ENCODE measurements around the gene ATXN7L2.
"Not testable (repeated sequence)": the region's sequence is repeated elsewhere in the genome, so short reads cannot be mapped to it uniquely, and the experiment has no call there.

ATXN7L2 gene

GRCh38 chr1:109483672-109484518, at the start of gene ATXN7L2:
TSS of gene ATXN7L2 (plus strand) at chr1:109483905. CDS start at chr1:109483954, 49 bp downstream.
- ATAC-seq = peak; percentile 88
- Mint-ChIP-seq H3K27me3 (peaks cover 26% of the 10 kb centered on the region), H3K27ac (peak within 1 kb of the TSS; percentile 92), H3K36me3 (peaks cover 20% of the 10 kb centered on the region), H3K4me1 (peaks cover 30% of the 10 kb centered on the region), H3K4me3 (peak within 1 kb of the TSS; percentile 94), H3K9me3 (no peaks in the 10 kb centered on the region)

- H3K27ac Mint-ChIP-seq = no peak overlapping the region
- ATAC-seq = no peak
- H3K27me3 Mint-ChIP-seq = peaks cover 11% of the 10 kb centered on the region
- no peaks in the 10 kb centered on the region for H3K4me1 Mint-ChIP-seq
- H3K9me3 Mint-ChIP-seq = peaks cover 11% of the 10 kb centered on the region
- H3K4me3 Mint-ChIP-seq = no peak overlapping the region
- H3K36me3 Mint-ChIP-seq = peaks cover 7% of the 10 kb centered on the region
Observed at GRCh38 chr1:109434484-109434883, 49.2 kb upstream of the ATXN7L2 start.

GRCh38 chr1:109438798-109439297, 44.9 kb upstream of the ATXN7L2 start:
- no peaks in the 10 kb centered on the region for H3K4me1 Mint-ChIP-seq
- H3K9me3 Mint-ChIP-seq = peaks cover 6% of the 10 kb centered on the region
- peaks cover 11% of the 10 kb centered on the region for H3K27me3 Mint-ChIP-seq
- H3K27ac Mint-ChIP-seq = no peak overlapping the region
- peak; percentile 81 for ATAC-seq
- peaks cover 7% of the 10 kb centered on the region for H3K36me3 Mint-ChIP-seq
- no peak overlapping the region for H3K4me3 Mint-ChIP-seq

GRCh38 chr1:109441069-109441468, 42.6 kb upstream of the ATXN7L2 start:
- ATAC-seq = no peak

GRCh38 chr1:109443476-109443875, 40.2 kb upstream of the ATXN7L2 start:
- ATAC-seq = no peak
- Mint-ChIP-seq H3K4me1 (no peaks in the 10 kb centered on the region), H3K9me3 (no peaks in the 10 kb centered on the region)

More at GRCh38 chr1:109441069-109441468, 42.6 kb upstream of the ATXN7L2 start:
- Mint-ChIP-seq H3K27me3 (no peaks in the 10 kb centered on the region), H3K4me1 (no peaks in the 10 kb centered on the region), H3K27ac (no peak overlapping the region), H3K4me3 (no peak overlapping the region), H3K36me3 (no peaks in the 10 kb centered on the region), H3K9me3 (no peaks in the 10 kb centered on the region)

GRCh38 chr1:109444346-109444745, 39.4 kb upstream of the ATXN7L2 start:
- no peaks in the 10 kb centered on the region for H3K4me1 Mint-ChIP-seq
- no peaks in the 10 kb centered on the region for H3K36me3 Mint-ChIP-seq
- H3K9me3 Mint-ChIP-seq = no peaks in the 10 kb centered on the region
- no peak for ATAC-seq
- no peak overlapping the region for H3K4me3 Mint-ChIP-seq
- peaks cover 14% of the 10 kb centered on the region for H3K27me3 Mint-ChIP-seq
- no peak overlapping the region for H3K27ac Mint-ChIP-seq

More at GRCh38 chr1:109443476-109443875, 40.2 kb upstream of the ATXN7L2 start:
- H3K27ac Mint-ChIP-seq = no peak overlapping the region
- no peaks in the 10 kb centered on the region for H3K36me3 Mint-ChIP-seq
- peaks cover 11% of the 10 kb centered on the region for H3K27me3 Mint-ChIP-seq
- H3K4me3 Mint-ChIP-seq = no peak overlapping the region

- H3K27ac Mint-ChIP-seq, H3K4me3 Mint-ChIP-seq, H3K4me1 Mint-ChIP-seq, H3K36me3 Mint-ChIP-seq, H3K9me3 Mint-ChIP-seq, ATAC-seq: not testable (repeated sequence)
- peaks cover 32% of the 10 kb centered on the region for H3K27me3 Mint-ChIP-seq
Observed at GRCh38 chr1:109445949-109446695, 37.6 kb upstream of the ATXN7L2 start.

- peaks cover 3% of the 10 kb centered on the region for H3K9me3 Mint-ChIP-seq
- no peak overlapping the region for H3K4me3 Mint-ChIP-seq
- H3K27ac Mint-ChIP-seq = no peak overlapping the region
- ATAC-seq = no peak
- H3K36me3 Mint-ChIP-seq = no peaks in the 10 kb centered on the region
- peaks cover 44% of the 10 kb centered on the region for H3K27me3 Mint-ChIP-seq
- no peaks in the 10 kb centered on the region for H3K4me1 Mint-ChIP-seq
Observed at GRCh38 chr1:109447524-109447923, 36.2 kb upstream of the ATXN7L2 start.

GRCh38 chr1:109454497-109455133, 29.1 kb upstream of the ATXN7L2 start:
- Mint-ChIP-seq H3K27ac (no peak overlapping the region), H3K4me1 (no peaks in the 10 kb centered on the region), H3K9me3 (peaks cover 10% of the 10 kb centered on the region), H3K4me3 (no peak overlapping the region), H3K36me3 (peaks cover 5% of the 10 kb centered on the region), H3K27me3 (peaks cover 49% of the 10 kb centered on the region)
- ATAC-seq = no peak

GRCh38 chr1:109457819-109458218, 25.9 kb upstream of the ATXN7L2 start:
- Mint-ChIP-seq H3K9me3 (peaks cover 6% of the 10 kb centered on the region), H3K36me3 (peaks cover 5% of the 10 kb centered on the region), H3K27ac (no peak overlapping the region), H3K4me1 (no peaks in the 10 kb centered on the region), H3K4me3 (no peak overlapping the region), H3K27me3 (peaks cover 33% of the 10 kb centered on the region)
- ATAC-seq = no peak

- Mint-ChIP-seq H3K36me3 (no peaks in the 10 kb centered on the region), H3K27ac (no peak overlapping the region), H3K4me3 (peak overlapping the region; percentile 5), H3K27me3 (peaks cover 86% of the 10 kb centered on the region), H3K9me3 (no peaks in the 10 kb centered on the region), H3K4me1 (peaks cover 5% of the 10 kb centered on the region)
- ATAC-seq = no peak
Observed at GRCh38 chr1:109466125-109466451, 17.6 kb upstream of the ATXN7L2 start.

- H3K27ac Mint-ChIP-seq = no peak within 1 kb of the TSS
- H3K36me3 Mint-ChIP-seq = no peaks in the 10 kb centered on the region
- peaks cover 5% of the 10 kb centered on the region for H3K4me1 Mint-ChIP-seq
- no peak for ATAC-seq
- peaks cover 92% of the 10 kb centered on the region for H3K27me3 Mint-ChIP-seq
- peak within 1 kb of the TSS; percentile 38 for H3K4me3 Mint-ChIP-seq
- no peaks in the 10 kb centered on the region for H3K9me3 Mint-ChIP-seq
Observed at GRCh38 chr1:109466452-109467300, 17.0 kb upstream of the ATXN7L2 start, which contains the start of gene SYPL2. TSS of gene SYPL2 (plus strand) at chr1:109466546. CDS start at chr1:109466844, 298 bp downstream.

- no peaks in the 10 kb centered on the region for H3K9me3 Mint-ChIP-seq
- no peaks in the 10 kb centered on the region for H3K36me3 Mint-ChIP-seq
- peaks cover 93% of the 10 kb centered on the region for H3K27me3 Mint-ChIP-seq
- no peak overlapping the region for H3K4me3 Mint-ChIP-seq
- H3K4me1 Mint-ChIP-seq = peaks cover 5% of the 10 kb centered on the region
- ATAC-seq = no peak
- no peak overlapping the region for H3K27ac Mint-ChIP-seq
Observed at GRCh38 chr1:109467301-109467777, 16.4 kb upstream of the ATXN7L2 start.

- no peak overlapping the region for H3K4me3 Mint-ChIP-seq
- H3K27me3 Mint-ChIP-seq = peaks cover 93% of the 10 kb centered on the region
- ATAC-seq = no peak
- no peaks in the 10 kb centered on the region for H3K9me3 Mint-ChIP-seq
- no peak overlapping the region for H3K27ac Mint-ChIP-seq
- peaks cover 5% of the 10 kb centered on the region for H3K4me1 Mint-ChIP-seq
- no peaks in the 10 kb centered on the region for H3K36me3 Mint-ChIP-seq
Observed at GRCh38 chr1:109468061-109468460, 15.6 kb upstream of the ATXN7L2 start.

Measured in stimulated activated memory B cell treated with anti-CD40 and anti-IgM and Interleukin-4, amounts not matched to agents 10 μg/mL and 1 μg/mL and 100 μg/mL, for 72 hours (primary cell).